Activated CD4-positive, alpha-beta T cell treated with anti-CD3 and anti-CD28 coated beads for 48 hours (primary cell): ENCODE data around the gene ACTR10.
"Not testable (repeated sequence)": the region's sequence is repeated elsewhere in the genome, so short reads cannot be mapped to it uniquely, and the experiment has no call there.

Source experiments
- DNase-seq: peaks from one replicate; pipeline ENCODE4 v3.0.0-alpha.2; 2020

ACTR10 gene

DNA sequence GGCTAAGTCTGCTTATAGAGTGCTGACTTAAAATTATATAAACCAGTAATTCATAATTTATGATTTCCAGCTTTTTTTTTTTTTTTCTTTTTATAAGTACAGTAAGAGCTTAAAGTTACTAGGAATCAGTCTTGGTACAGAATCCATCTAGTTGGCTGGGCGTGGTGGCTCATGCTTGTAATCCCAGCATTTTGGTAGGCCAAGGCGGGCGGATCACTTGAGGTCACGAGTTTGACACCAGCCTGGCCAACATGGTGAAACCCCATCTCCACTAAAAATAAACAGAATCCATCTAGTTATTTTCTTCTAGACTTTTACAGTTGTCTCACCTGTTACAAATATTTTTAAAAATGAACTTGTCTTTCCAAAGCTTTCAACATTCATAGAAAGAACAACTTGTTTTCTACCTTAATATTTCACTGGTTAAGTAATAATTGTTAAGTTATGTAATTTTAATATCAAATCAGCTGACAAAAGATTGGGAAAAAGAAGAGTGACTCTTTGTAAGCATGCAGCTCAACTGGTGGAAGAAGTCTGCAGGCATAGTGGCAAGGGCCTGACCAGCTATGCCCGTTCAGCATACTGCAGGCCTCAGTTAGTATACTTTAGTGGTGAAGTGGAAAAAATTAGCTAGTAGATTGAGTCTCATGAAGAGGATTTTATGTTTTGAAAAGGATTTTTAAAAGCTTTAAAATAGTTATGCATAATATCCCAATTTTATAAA is 27.3 kb downstream of the ACTR10 start:
- no peak for DNase-seq

- peak; percentile 16 for DNase-seq
Observed at GRCh38 chr14:58238252-58239243, 38.6 kb downstream of the ACTR10 start.

DNA sequence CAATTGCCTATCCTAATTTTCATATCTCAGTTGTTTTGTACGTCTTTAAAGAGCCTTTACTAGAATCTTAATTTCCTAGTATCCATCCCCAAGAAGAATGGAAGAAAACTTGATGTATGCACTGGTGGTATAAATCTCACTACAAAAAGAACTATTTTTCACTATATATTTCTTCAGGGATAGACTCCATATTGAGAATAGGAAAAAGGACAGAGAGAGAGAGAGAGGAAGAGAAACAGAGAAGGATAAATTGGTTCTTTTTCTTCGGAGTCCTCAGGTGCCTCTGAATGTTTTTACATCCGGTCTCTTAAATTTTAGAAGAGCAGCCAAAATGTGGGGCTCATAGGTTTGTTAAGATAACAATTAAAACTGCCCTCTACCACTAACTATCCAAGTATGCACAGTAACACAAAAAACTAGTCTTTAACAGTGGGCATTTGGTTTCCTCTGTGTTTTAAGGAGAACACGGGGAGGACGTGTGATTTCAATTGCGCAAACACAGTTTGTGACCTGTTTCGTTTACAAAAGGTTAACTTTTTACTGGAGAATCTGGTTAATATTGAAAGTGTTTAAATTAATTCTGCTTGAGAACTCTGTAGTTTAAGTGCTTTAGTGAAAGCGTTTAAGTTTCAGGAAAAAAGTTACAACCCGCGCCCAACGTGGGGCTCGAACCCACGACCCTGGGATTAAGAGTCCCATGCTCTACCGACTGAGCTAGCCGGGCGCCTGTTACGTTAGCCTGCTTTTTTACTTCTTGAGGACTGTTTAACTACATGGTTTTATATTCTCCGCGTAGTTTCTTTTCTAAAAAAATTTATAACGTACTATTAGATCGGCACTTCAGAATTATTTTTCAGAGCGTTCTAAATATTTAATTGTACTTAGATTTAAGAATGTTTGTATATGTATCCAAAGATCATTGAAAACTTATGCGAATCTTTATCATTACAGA is 39.6 kb downstream of the ACTR10 start:
- DNase-seq, result peak; percentile 89

- DNase-seq, result no peak
Observed at GRCh38 chr14:58243790-58244555, 44.0 kb downstream of the ACTR10 start.

GRCh38 chr14:58244556-58245387 is 44.8 kb downstream of the ACTR10 start, which contains the start of gene PSMA3:
Gene PSMA3, plus strand, starts transcription at chr14:58244843. Its CDS starts 78 bp downstream, at chr14:58244921.
- peak; percentile 98 for DNase-seq

DNA sequence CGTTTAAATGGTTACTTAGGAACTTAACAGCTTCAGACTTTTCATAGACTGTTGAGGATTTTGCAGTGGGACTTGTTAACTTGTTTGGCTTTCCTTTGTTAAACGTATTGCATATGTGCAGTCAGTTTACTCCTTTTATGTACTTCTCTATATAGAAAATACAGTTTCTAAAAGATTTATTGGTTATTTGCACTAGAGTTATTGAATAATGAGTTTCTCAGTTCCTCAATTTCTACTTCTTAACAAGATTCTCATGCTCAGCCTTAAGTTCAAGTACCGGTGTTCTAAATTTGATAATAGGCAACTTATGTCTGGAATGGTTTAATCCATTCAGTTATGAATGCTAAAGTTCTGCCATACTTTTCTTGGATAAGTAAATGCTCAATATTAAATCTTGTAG is 45.6 kb downstream of the ACTR10 start:
- DNase-seq, result no peak

- DNase-seq, result no peak
Observed at GRCh38 chr14:58249611-58250010, 49.7 kb downstream of the ACTR10 start.

GRCh38 chr14:58258156-58258555 is 58.2 kb downstream of the ACTR10 start:
- no peak for DNase-seq

DNA sequence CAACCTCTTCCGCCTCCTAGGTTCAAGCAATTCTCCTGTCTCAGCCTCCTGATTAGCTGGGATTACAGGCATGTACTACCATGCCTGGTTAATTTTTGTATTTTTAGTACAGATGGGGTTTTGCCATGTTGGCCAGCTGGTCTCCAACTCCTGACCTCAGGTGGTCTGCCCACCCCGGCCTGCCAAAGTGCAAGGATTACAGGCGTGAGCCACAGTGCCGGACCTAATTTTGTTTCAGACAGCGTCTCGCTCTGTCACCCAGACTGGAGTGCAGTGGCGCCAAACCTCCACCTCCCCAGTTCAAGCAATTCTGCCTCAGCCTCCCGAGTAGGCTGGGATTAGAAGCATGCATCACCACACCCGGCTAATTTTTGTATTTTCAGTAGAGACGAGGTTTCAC is 62.1 kb downstream of the ACTR10 start:
- not testable (repeated sequence) for DNase-seq

DNA sequence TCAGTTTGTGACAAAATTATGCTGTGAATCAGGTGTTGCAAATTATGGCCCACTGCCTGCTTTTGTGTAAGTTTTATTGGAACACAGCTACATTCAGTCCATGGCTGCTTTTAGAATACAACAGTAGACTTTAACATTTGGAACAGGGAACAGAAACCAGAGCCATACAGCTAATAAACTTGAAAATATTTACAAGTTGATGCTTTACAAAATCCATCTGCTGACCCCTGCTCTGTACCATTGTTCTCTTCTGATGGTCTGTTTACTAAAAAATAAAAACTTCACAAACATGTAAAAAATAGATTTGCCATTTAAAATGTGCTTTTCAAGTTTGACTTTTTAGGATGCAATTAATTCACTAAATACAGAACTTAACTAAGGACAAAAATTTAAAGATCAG is 65.5 kb downstream of the ACTR10 start:
- no peak for DNase-seq

- no peak for DNase-seq
Observed at GRCh38 chr14:58270628-58271027, 70.7 kb downstream of the ACTR10 start.

DNA sequence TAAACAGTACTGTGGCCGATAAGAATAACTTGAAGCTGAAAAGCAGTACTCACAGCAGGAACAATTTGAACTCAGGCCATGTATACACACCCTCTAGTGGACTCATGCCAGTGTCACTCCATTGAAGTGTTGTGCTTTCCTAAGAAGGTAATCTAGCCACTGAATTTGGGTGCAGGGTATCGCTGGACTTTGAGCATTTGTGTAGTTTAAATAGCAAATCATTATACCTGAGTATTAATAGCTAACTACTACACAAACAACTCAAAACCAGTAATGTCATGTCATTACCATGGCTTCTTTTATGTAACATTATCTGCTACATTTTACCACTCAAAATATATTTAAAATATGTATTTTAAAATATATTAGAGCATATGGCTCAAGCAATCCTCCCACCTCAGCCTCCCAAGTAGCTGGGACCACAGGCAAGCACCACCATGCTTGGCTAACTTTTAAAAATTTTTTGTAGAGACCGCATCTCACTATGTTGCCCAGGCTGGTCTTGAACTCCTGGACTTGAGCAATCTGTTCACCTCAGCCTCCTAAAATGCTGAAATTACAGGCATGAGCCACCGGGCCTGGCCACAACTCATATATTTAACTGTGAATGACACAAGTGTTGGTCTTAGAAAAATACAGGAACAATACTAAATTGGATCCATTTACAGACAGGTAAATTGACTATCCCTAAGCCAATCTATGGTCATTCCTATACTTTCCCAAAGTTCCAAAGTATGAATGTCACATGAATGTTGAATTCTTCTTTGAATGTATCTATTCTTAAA is 72.8 kb downstream of the ACTR10 start:
- no peak for DNase-seq

GRCh38 chr14:58274881-58275280 is 74.9 kb downstream of the ACTR10 start:
- DNase-seq, result no peak

- no peak for DNase-seq
Observed at GRCh38 chr14:58275527-58276190, 75.7 kb downstream of the ACTR10 start.

- no peak for DNase-seq
Observed at GRCh38 chr14:58276208-58276607, 76.3 kb downstream of the ACTR10 start.

DNA sequence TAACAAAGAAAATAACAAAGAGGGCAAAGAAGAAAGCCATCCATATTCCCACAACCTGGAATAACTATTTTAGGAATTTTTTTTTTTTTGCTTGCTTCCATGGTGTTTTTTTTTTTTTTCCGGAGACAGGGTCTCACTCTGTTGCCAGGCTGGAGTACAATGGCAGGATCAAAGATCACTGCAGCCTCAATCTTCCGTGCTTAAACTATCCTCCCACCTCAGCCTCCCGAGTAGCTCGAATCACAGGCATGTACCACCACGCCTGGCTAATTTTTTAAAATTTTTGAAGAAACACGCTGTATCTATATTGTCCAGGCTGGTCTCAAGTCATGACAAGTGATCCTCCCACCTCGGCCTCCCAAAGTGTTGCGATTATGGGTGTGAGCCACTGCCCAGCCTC is 78.2 kb downstream of the ACTR10 start:
- no peak for DNase-seq

DNA sequence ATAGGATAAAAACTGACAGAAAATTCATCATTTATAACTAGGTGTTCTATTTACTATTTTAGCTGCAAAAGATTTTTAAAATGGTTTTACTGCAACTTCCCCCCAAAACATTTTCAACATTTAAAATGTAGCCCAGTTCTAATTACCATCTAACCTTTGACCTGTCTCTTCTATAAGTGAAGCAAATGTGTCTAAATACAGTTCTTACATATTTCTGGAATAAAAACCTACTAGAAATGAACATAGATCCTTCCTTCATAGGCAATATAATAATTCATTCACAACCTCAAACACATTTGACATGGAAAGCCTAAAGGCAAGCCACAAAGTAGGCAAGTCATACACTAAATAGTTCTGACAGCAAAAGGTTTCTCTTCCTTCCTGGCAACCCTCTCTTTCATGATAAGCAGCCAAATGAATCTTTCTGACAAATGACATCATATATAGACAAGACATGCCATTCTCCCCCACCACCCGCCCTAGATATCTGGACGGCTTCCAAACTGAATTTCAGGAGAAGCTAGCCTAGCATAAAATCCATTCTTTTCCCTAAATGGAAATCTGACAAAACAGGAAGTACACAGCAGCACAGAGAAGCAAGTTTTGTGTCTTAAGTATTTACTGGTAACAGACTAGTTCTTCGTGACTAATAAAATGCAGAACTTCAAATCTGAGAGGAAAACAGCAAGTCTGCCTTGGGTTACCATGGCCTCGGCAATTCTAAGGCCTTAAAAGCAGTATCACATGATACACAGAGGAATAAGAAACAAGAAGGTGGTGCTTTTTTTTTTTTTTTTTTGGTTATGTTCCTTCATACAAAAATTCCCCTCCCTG is 81.2 kb downstream of the ACTR10 start:
- peak; percentile 40 for DNase-seq

DNA sequence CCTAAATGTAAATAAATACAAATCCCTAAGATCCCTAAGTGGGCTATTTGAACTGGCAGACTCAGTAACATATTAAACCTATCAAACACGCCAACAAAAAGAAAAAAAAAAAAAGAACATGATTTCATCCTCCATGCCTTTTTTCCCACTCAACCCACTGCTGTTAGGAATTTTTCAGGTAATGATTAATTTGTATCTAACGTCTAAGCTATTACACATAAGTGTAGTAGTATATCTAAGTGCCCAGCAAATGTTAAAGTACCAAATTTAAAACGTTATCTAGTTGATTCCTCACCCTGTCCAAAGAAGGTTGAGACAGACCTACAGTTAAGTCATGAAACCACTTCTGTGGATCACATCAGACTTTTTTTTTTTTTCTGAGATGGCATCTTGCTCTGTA is 82.0 kb downstream of the ACTR10 start:
- DNase-seq, result no peak
